Esophagus (tissue), 2 donors: ENCODE measurements around the gene PRR33. TPM values are rescaled to one million over a fixed set of nuclear protein-coding genes. Genes with fewer than 3 reads are reported as not detected.
"Not testable (repeated sequence)": the region's sequence is repeated elsewhere in the genome, so short reads cannot be mapped to it uniquely, and the experiment has no call there.

Experiments used
- H3K27ac ChIP-seq, 2 donors: one replicate each; pipeline ENCODE4 v1.5.1; 2013; ENCODE audit warnings: low read depth in 2 of 2, mild to moderate bottlenecking in 2 of 2, inconsistent platforms in 1 of 2, low read length in 1 of 2, moderate library complexity in 1 of 2
- H3K27me3 ChIP-seq, 2 donors: one replicate each; pipeline ENCODE4 v1.6.1; 2013; ENCODE audit warnings: low read length in 2 of 2, control low read depth in 1 of 2, mild to moderate bottlenecking in 1 of 2; ENCODE audit not compliant: insufficient read depth in 2 of 2, control insufficient read depth in 1 of 2
- H3K36me3 ChIP-seq, 2 donors: one replicate each; pipeline ENCODE4 v1.6.1; 2013; ENCODE audit warnings: low read length in 1 of 2; ENCODE audit not compliant: control insufficient read depth in 2 of 2, insufficient read depth in 2 of 2
- H3K4me1 ChIP-seq, 2 donors: one replicate each; pipeline ENCODE4 v1.6.1; 2013; ENCODE audit warnings: low read length in 1 of 2; ENCODE audit not compliant: control insufficient read depth in 2 of 2, insufficient read depth in 2 of 2
- H3K4me3 ChIP-seq, 2 donors: one replicate each; pipeline ENCODE4 v1.5.1; 2013; ENCODE audit warnings: low read length in 2 of 2, mild to moderate bottlenecking in 2 of 2, low read depth in 1 of 2, moderate library complexity in 1 of 2
- H3K9me3 ChIP-seq, 2 donors: one replicate each; pipeline ENCODE4 v1.6.1; 2013; ENCODE audit warnings: mild to moderate bottlenecking in 2 of 2, low read depth in 1 of 2, low read length in 1 of 2, moderate library complexity in 1 of 2; ENCODE audit not compliant: control insufficient read depth in 2 of 2, insufficient read depth in 1 of 2
- WGBS, 2 donors: extraction: QIAGEN DNeasy Blood & Tissue Kit; methylation state at CpG; one replicate each; pipeline ENCODE4 v1.1.7; 2013; 5-methylcytosine and 5-hydroxymethylcytosine counted together
- polyA plus RNA-seq, 2 donors: library from polyadenylated mRNA; stranded (reverse); fragments of 200-250 nt; gene quantifications; one replicate each; pipeline ENCODE4 v1.2.3, GENCODE V29; 2013
- donor health status: healthy with polysubstance abuse.
- donor health status: Bipolar disorder and iron deficiency.

PRR33 gene
- under 1 TPM; 0.02 to 0.43 TPM for polyA plus RNA-seq

- peaks cover 2 to 5% of the 10 kb centered on the region in 2 donors for H3K4me1 ChIP-seq
- no peaks in the 10 kb centered on the region for H3K9me3 ChIP-seq
- no peak within 1 kb of the TSS for H3K27ac ChIP-seq
- peaks cover 0 to 4% of the 10 kb centered on the region in 2 donors for H3K36me3 ChIP-seq
- no peaks in the 10 kb centered on the region for H3K27me3 ChIP-seq
- WGBS, 2 donors, result 88% methylated on average over 7 of the region's 7 CpGs
- no peak within 1 kb of the TSS for H3K4me3 ChIP-seq
Measured at GRCh38 chr11:1891831-1892115, at the start of gene PRR33. Gene PRR33 (minus strand): TSS chr11:1891895. CDS start chr11:1890584, 1,311 bp downstream.

GRCh38 chr11:1939788-1940187 lies 48.1 kb upstream of the PRR33 start:
- not testable (repeated sequence) for H3K9me3 ChIP-seq, H3K4me3 ChIP-seq, H3K4me1 ChIP-seq, H3K36me3 ChIP-seq, H3K27me3 ChIP-seq, H3K27ac ChIP-seq
- 93% methylated on average over 1 of the region's 1 CpG for WGBS, 2 donors

- Histone ChIP-seq H3K36me3 (no peaks in the 10 kb centered on the region), H3K4me1 (peaks cover under 1 to 3% of the 10 kb centered on the region in 2 donors), H3K4me3 (no peak overlapping the region), H3K27me3 (no peaks in the 10 kb centered on the region), H3K9me3 (peaks cover 0 to 2% of the 10 kb centered on the region in 2 donors), H3K27ac (no peak overlapping the region)
- WGBS, 2 donors, result 25 to 32% methylated on average over 21 to 23 of the region's 23 CpGs
Measured at GRCh38 chr11:1939006-1939625, 47.4 kb upstream of the PRR33 start.

- Histone ChIP-seq H3K4me1 (peaks cover 0 to under 1% of the 10 kb centered on the region in 2 donors), H3K27ac (no peak overlapping the region), H3K4me3 (no peak overlapping the region), H3K36me3 (no peaks in the 10 kb centered on the region), H3K9me3 (peaks cover 2% of the 10 kb centered on the region in 2 donors), H3K27me3 (no peaks in the 10 kb centered on the region)
- whole genome bisulfite sequencing, 2 donors, result 79 to 80% methylated on average over 27 of the region's 27 CpGs
Measured at GRCh38 chr11:1938343-1939005, 46.8 kb upstream of the PRR33 start.

- Histone ChIP-seq H3K4me1 (no peaks in the 10 kb centered on the region), H3K36me3 (no peaks in the 10 kb centered on the region), H3K4me3 (no peak overlapping the region), H3K9me3 (peaks cover 2% of the 10 kb centered on the region in 2 donors), H3K27me3 (no peaks in the 10 kb centered on the region), H3K27ac (no peak overlapping the region)
- WGBS, 2 donors, result 79 to 86% methylated on average over 33 to 35 of the region's 35 CpGs
Measured at GRCh38 chr11:1937616-1938342, 46.1 kb upstream of the PRR33 start.

GRCh38 chr11:1936781-1937615 lies 45.3 kb upstream of the PRR33 start:
- Histone ChIP-seq H3K27me3 (no peaks in the 10 kb centered on the region), H3K4me3 (no peak overlapping the region), H3K27ac (no peak overlapping the region), H3K36me3 (no peaks in the 10 kb centered on the region), H3K4me1 (no peaks in the 10 kb centered on the region), H3K9me3 (peaks cover 2% of the 10 kb centered on the region in 2 donors)
- 79 to 82% methylated on average over 32 to 34 of the region's 34 CpGs for WGBS, 2 donors

- H3K9me3 ChIP-seq, result peaks cover 2% of the 10 kb centered on the region in 2 donors
- 84 to 89% methylated on average over 31 to 34 of the region's 34 CpGs for WGBS, 2 donors
- H3K4me3 ChIP-seq, result no peak overlapping the region
- H3K4me1 ChIP-seq, result no peaks in the 10 kb centered on the region
- H3K36me3 ChIP-seq, result no peaks in the 10 kb centered on the region
- H3K27ac ChIP-seq, result no peak overlapping the region
- H3K27me3 ChIP-seq, result no peaks in the 10 kb centered on the region
Measured at GRCh38 chr11:1936072-1936780, 44.5 kb upstream of the PRR33 start.

- no peaks in the 10 kb centered on the region for H3K27me3 ChIP-seq
- H3K9me3 ChIP-seq, result peaks cover 2% of the 10 kb centered on the region in 2 donors
Measured at GRCh38 chr11:1935156-1936071, 43.7 kb upstream of the PRR33 start.

More at GRCh38 chr11:1935156-1936071, 43.7 kb upstream of the PRR33 start:
- H3K4me3 ChIP-seq, result no peak overlapping the region
- no peaks in the 10 kb centered on the region for H3K36me3 ChIP-seq
- 78 to 84% methylated on average over 33 of the region's 33 CpGs for WGBS, 2 donors
- no peaks in the 10 kb centered on the region for H3K4me1 ChIP-seq
- no peak overlapping the region for H3K27ac ChIP-seq
